Neural progenitor cell (in vitro differentiated cells): ENCODE data around the gene MYO1D. TPM values are rescaled to one million over a fixed set of nuclear protein-coding genes. Genes with fewer than 3 reads are reported as not detected.

ENCODE experiments used
- DNase-seq: peaks from one replicate; pipeline ENCODE4 v3.0.0-alpha.2; 2016; ENCODE audit warnings: low spot score
- H2AFZ ChIP-seq: fragments of 200-600 bp; sonication (generic); replicated peaks from 2 replicates; pipeline ENCODE4 v1.6.1; 2016; ENCODE audit warnings: antibody characterized with exemption
- H3F3A ChIP-seq: fragments of 200-600 bp; sonication (generic); 2 replicates; pipeline ENCODE4 v1.6.1; 2016; ENCODE audit warnings: antibody characterized with exemption, low read depth
- H3K27ac ChIP-seq: fragments of 200-600 bp; sonication (generic); 2 replicates; pipeline ENCODE4 v1.5.1; 2016; ENCODE audit warnings: mild to moderate bottlenecking
- H3K27me3 ChIP-seq: fragments of 200-600 bp; sonication (generic); 2 replicates; pipeline ENCODE4 v1.6.1; 2016; ENCODE audit warnings: mild to moderate bottlenecking, moderate library complexity
- H3K36me3 ChIP-seq: fragments of 200-600 bp; sonication (generic); 2 replicates; pipeline ENCODE4 v1.5.1; 2016
- H3K4me1 ChIP-seq: fragments of 200-600 bp; sonication (generic); 2 replicates; pipeline ENCODE4 v1.6.1; 2016; ENCODE audit warnings: mixed run types
- H3K4me2 ChIP-seq: fragments of 200-600 bp; sonication (generic); 2 replicates; pipeline ENCODE4 v1.6.1; 2016
- H3K4me3 ChIP-seq: fragments of 200-600 bp; sonication (generic); 2 replicates; pipeline ENCODE4 v1.5.1; 2016
- H3K79me2 ChIP-seq: fragments of 200-600 bp; sonication (generic); 2 replicates; pipeline ENCODE4 v1.6.1; 2016; ENCODE audit warnings: low read depth
- H3K9ac ChIP-seq: fragments of 200-600 bp; sonication (generic); 2 replicates; pipeline ENCODE4 v1.6.1; 2016
- H3K9me3 ChIP-seq: fragments of 200-600 bp; sonication (generic); 2 replicates; pipeline ENCODE4 v1.5.1; 2016; ENCODE audit warnings: low read depth
- H4K20me1 ChIP-seq: fragments of 200-600 bp; sonication (generic); 2 replicates; pipeline ENCODE4 v1.6.1; 2016; ENCODE audit warnings: low read depth
- H3K27ac Mint-ChIP-seq: 3 replicates; pipeline ENCODE4 v1.8.0; 2021; ENCODE audit warnings: mixed read lengths
- H3K27me3 Mint-ChIP-seq: 2 replicates; pipeline ENCODE4 v1.8.0; 2022; ENCODE audit warnings: low read depth, mild to moderate bottlenecking, inconsistent platforms, moderate library complexity, mixed read lengths; ENCODE audit not compliant: insufficient read depth
- H3K36me3 Mint-ChIP-seq: 3 replicates; pipeline ENCODE4 v1.8.0; 2021; ENCODE audit warnings: mixed read lengths
- H3K4me1 Mint-ChIP-seq: 3 replicates; pipeline ENCODE4 v1.8.0; 2021; ENCODE audit warnings: mixed read lengths
- H3K4me3 Mint-ChIP-seq: 3 replicates; pipeline ENCODE4 v1.8.0; 2021; ENCODE audit warnings: mild to moderate bottlenecking, moderate library complexity, mixed read lengths
- H3K9me3 Mint-ChIP-seq: 3 replicates; pipeline ENCODE4 v1.8.0; 2020; ENCODE audit warnings: mixed read lengths
- EZH2 ChIP-seq: fragments of 200-600 bp; sonication (generic); IDR thresholded peaks from 2 replicates; pipeline ENCODE4 v1.6.1; 2017; ENCODE audit warnings: antibody characterized with exemption, mild to moderate bottlenecking, moderate library complexity
- EZH2phosphoT487 ChIP-seq: fragments of 200-600 bp; sonication (generic); IDR thresholded peaks from 2 replicates; pipeline ENCODE4 v1.6.1; 2017; ENCODE audit warnings: antibody characterized with exemption
- total RNA-seq: library from RNA; depleted of rRNA; stranded (reverse); fragments of >200 nt; gene quantifications from 2 replicates; pipeline ENCODE4 v1.2.3, GENCODE V29; 2015; ENCODE audit warnings: low replicate concordance
- TF ChIP-seq, protein P1 (sequence below): fragments of 200-600 bp; sonication (generic); IDR thresholded peaks from 2 replicates; pipeline ENCODE4 v1.5.1; 2017; ENCODE audit warnings: antibody characterized with exemption, mild to moderate bottlenecking

The MYO1D gene
- total RNA-seq, 1 donor from 2014 or later = 6.2 TPM

GRCh38 chr17:32784113-32784512, 92.8 kb downstream of the MYO1D start:
- Histone ChIP-seq H3K9ac (no peak overlapping the region), H4K20me1 (no peaks in the 10 kb centered on the region), H3K9me3 (no peaks in the 10 kb centered on the region), H3K27ac (no peak overlapping the region), H3F3A (no peaks in the 10 kb centered on the region), H3K4me2 (no peak overlapping the region), H2AFZ (no peak overlapping the region), H3K36me3 (no peaks in the 10 kb centered on the region), H3K27me3 (no peaks in the 10 kb centered on the region), H3K4me1 (no peaks in the 10 kb centered on the region), H3K79me2 (no peaks in the 10 kb centered on the region), H3K4me3 (no peak overlapping the region)
- TF ChIP-seq EZH2phosphoT487 (no peak), EZH2 (no peak)
- TF ChIP-seq, protein P1, sequence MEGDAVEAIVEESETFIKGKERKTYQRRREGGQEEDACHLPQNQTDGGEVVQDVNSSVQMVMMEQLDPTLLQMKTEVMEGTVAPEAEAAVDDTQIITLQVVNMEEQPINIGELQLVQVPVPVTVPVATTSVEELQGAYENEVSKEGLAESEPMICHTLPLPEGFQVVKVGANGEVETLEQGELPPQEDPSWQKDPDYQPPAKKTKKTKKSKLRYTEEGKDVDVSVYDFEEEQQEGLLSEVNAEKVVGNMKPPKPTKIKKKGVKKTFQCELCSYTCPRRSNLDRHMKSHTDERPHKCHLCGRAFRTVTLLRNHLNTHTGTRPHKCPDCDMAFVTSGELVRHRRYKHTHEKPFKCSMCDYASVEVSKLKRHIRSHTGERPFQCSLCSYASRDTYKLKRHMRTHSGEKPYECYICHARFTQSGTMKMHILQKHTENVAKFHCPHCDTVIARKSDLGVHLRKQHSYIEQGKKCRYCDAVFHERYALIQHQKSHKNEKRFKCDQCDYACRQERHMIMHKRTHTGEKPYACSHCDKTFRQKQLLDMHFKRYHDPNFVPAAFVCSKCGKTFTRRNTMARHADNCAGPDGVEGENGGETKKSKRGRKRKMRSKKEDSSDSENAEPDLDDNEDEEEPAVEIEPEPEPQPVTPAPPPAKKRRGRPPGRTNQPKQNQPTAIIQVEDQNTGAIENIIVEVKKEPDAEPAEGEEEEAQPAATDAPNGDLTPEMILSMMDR = no peak
- Mint-ChIP-seq H3K27ac (no peak overlapping the region), H3K9me3 (no peaks in the 10 kb centered on the region), H3K36me3 (no peaks in the 10 kb centered on the region), H3K4me1 (no peaks in the 10 kb centered on the region), H3K4me3 (no peak overlapping the region), H3K27me3 (no peaks in the 10 kb centered on the region)
- no peak for DNase-seq

DNA sequence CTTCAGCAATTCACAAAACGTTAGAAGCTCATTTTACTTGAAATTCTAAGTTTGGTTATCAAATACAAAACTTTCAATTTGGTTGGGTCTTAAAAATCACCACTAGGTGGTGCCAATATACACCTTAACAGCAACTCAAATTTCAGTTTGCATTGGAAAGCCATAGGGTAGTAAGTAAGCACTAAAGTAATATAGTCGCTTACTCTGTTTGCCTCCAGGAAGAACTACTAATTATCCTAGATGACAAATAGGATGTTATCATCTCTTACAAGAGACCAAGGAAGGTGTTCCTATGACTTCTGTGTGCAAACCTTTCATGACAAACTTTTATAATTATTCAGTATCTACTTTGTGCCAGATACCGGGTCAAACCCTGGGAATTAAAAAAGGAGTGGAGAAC, 93.3 kb downstream of the MYO1D start:
- no peaks in the 10 kb centered on the region for H3K79me2 ChIP-seq
- no peak overlapping the region for H3K27ac Mint-ChIP-seq
- no peak overlapping the region for H3K4me2 ChIP-seq
- no peak for TF ChIP-seq EZH2
- TF ChIP-seq, protein P1 = peak; percentile 88
- TF ChIP-seq EZH2phosphoT487 = no peak
- H3K9ac ChIP-seq = no peak overlapping the region
- H3K27ac ChIP-seq = no peak overlapping the region
- H2AFZ ChIP-seq = no peak overlapping the region
- no peaks in the 10 kb centered on the region for H3K36me3 ChIP-seq
- H3K27me3 ChIP-seq = no peaks in the 10 kb centered on the region
- H3F3A ChIP-seq = no peaks in the 10 kb centered on the region
- H3K9me3 ChIP-seq = no peaks in the 10 kb centered on the region
- no peaks in the 10 kb centered on the region for H3K36me3 Mint-ChIP-seq
- H3K27me3 Mint-ChIP-seq = no peaks in the 10 kb centered on the region
- H3K4me3 Mint-ChIP-seq = no peak overlapping the region
- H3K4me1 ChIP-seq = no peaks in the 10 kb centered on the region
- no peak overlapping the region for H3K4me3 ChIP-seq
- peak; percentile 69 for DNase-seq
- no peaks in the 10 kb centered on the region for H3K4me1 Mint-ChIP-seq
- H4K20me1 ChIP-seq = no peaks in the 10 kb centered on the region
- no peaks in the 10 kb centered on the region for H3K9me3 Mint-ChIP-seq

GRCh38 chr17:32780721-32781120, 96.2 kb downstream of the MYO1D start:
- no peak overlapping the region for H3K27ac Mint-ChIP-seq
- no peak for DNase-seq
- Histone ChIP-seq H3F3A (no peaks in the 10 kb centered on the region), H3K36me3 (no peaks in the 10 kb centered on the region), H2AFZ (no peak overlapping the region), H4K20me1 (no peaks in the 10 kb centered on the region), H3K4me3 (no peak overlapping the region), H3K9me3 (no peaks in the 10 kb centered on the region), H3K27ac (no peak overlapping the region), H3K9ac (no peak overlapping the region), H3K4me1 (no peaks in the 10 kb centered on the region), H3K4me2 (no peak overlapping the region), H3K79me2 (no peaks in the 10 kb centered on the region), H3K27me3 (no peaks in the 10 kb centered on the region)
- no peaks in the 10 kb centered on the region for H3K4me1 Mint-ChIP-seq
- H3K36me3 Mint-ChIP-seq = no peaks in the 10 kb centered on the region
- no peaks in the 10 kb centered on the region for H3K9me3 Mint-ChIP-seq
- H3K27me3 Mint-ChIP-seq = no peaks in the 10 kb centered on the region
- TF ChIP-seq EZH2 = no peak
- no peak for TF ChIP-seq EZH2phosphoT487
- TF ChIP-seq, protein P1 = no peak
- no peak overlapping the region for H3K4me3 Mint-ChIP-seq

GRCh38 chr17:32777922-32778321, 99.0 kb downstream of the MYO1D start:
- no peak overlapping the region for H3K27ac Mint-ChIP-seq
- H3K4me3 ChIP-seq = no peak overlapping the region
- no peak overlapping the region for H3K4me2 ChIP-seq
- H3K9ac ChIP-seq = no peak overlapping the region
- H3K27me3 Mint-ChIP-seq = no peaks in the 10 kb centered on the region
- no peaks in the 10 kb centered on the region for H3K27me3 ChIP-seq
- H4K20me1 ChIP-seq = no peaks in the 10 kb centered on the region
- no peaks in the 10 kb centered on the region for H3K36me3 Mint-ChIP-seq
- TF ChIP-seq, protein P1 = no peak
- TF ChIP-seq EZH2 (no peak), EZH2phosphoT487 (no peak)
- no peaks in the 10 kb centered on the region for H3K79me2 ChIP-seq
- H3K4me3 Mint-ChIP-seq = no peak overlapping the region
- no peak overlapping the region for H2AFZ ChIP-seq
- H3K4me1 ChIP-seq = peaks cover 10% of the 10 kb centered on the region
- H3K27ac ChIP-seq = no peak overlapping the region
- H3K9me3 Mint-ChIP-seq = no peaks in the 10 kb centered on the region
- H3K4me1 Mint-ChIP-seq = peaks cover 13% of the 10 kb centered on the region
- no peaks in the 10 kb centered on the region for H3K9me3 ChIP-seq
- H3K36me3 ChIP-seq = no peaks in the 10 kb centered on the region
- no peak for DNase-seq
- no peaks in the 10 kb centered on the region for H3F3A ChIP-seq
